Measurements from ENCODE around the gene KRTAP5-5. TPM values are rescaled to one million over a fixed set of nuclear protein-coding genes. Genes with fewer than 3 reads are reported as not detected.
A peak's percentile ranks its signal among the peaks of the same experiment; 100 is the strongest.

Gene KRTAP5-5
- total and polyA plus RNA-seq, 4 donors = not detected

GRCh38 chr11:1667906-1668305, 38.3 kb downstream of the KRTAP5-5 start (continued):
- TF ChIP-seq ZBTB33 (IDR thresholded peaks at IDR 0.05) (no peak), NR2F2 (IDR thresholded peaks at IDR 0.05) (peak; percentile 97)

- no peak for TF ChIP-seq RXRA (IDR thresholded peaks at IDR 0.05)
- no peak for TF ChIP-seq NR2F2 (IDR thresholded peaks at IDR 0.05)
- no peak for TF ChIP-seq ATF3 (IDR thresholded peaks at IDR 0.05)
- no peak for TF ChIP-seq GABPA (IDR thresholded peaks at IDR 0.05 in 1 of 2, conservative IDR thresholded peaks at IDR 0.05 in 1 of 2)
- TF ChIP-seq CTCF (IDR thresholded peaks at IDR 0.05; ENCODE audit: low read depth, low read length, missing input control) = no peak
- TF ChIP-seq HNF4G (IDR thresholded peaks at IDR 0.05) = no peak
- TF ChIP-seq REST (IDR thresholded peaks at IDR 0.05) = no peak
- TF ChIP-seq ZBTB33 (IDR thresholded peaks at IDR 0.05) = no peak
- TF ChIP-seq JUND (IDR thresholded peaks at IDR 0.05) = no peak
- TF ChIP-seq YY1 (IDR thresholded peaks at IDR 0.05) = no peak
- no peak for TF ChIP-seq MAX (IDR thresholded peaks at IDR 0.05)
- TF ChIP-seq FOXA2 (IDR thresholded peaks at IDR 0.05) = no peak
- Histone ChIP-seq H3K4me1 (ENCODE audit: control insufficient read depth in 4 of 4, insufficient read depth in 4 of 4, low read length in 3 of 4) (peaks cover 6 to 44% (median 29%) of the 10 kb centered on the region in 4 donors), H3K27me3 (ENCODE audit: control insufficient read depth in 4 of 4, insufficient read depth in 4 of 4, low read length in 3 of 4) (no peaks in the 10 kb centered on the region), H3K9ac (ENCODE audit: low read depth in 1 of 2, low read length in 2 of 2) (no peak overlapping the region), H3K36me3 (ENCODE audit: control insufficient read depth in 4 of 4, insufficient read depth in 3 of 4, low read depth in 1 of 4, low read length in 3 of 4) (no peaks in the 10 kb centered on the region), H3K4me3 (ENCODE audit: low read depth in 1 of 3, low read length in 3 of 3) (no peak overlapping the region), H3K27ac (ENCODE audit: low read depth in 1 of 2, low read length in 2 of 2) (peak overlapping the region; percentile 96 to 99), H3K9me3 (ENCODE audit: control insufficient read depth in 4 of 4, low read length in 3 of 4) (no peaks in the 10 kb centered on the region)
- DNase-seq (ENCODE audit: low spot score) = no peak
- 56% methylated on average over 13 of the region's 13 CpGs for WGBS
Observed at GRCh38 chr11:1668911-1669473, 39.4 kb downstream of the KRTAP5-5 start.
